ENCODE results near the gene EXOC3. TPM values are rescaled to one million over a fixed set of nuclear protein-coding genes. Genes with fewer than 3 reads are reported as not detected.

Gene EXOC3
- total RNA-seq, 4 donors from 2014 or later, result 39.1 to 54.6 (median 42.8) TPM

DNA sequence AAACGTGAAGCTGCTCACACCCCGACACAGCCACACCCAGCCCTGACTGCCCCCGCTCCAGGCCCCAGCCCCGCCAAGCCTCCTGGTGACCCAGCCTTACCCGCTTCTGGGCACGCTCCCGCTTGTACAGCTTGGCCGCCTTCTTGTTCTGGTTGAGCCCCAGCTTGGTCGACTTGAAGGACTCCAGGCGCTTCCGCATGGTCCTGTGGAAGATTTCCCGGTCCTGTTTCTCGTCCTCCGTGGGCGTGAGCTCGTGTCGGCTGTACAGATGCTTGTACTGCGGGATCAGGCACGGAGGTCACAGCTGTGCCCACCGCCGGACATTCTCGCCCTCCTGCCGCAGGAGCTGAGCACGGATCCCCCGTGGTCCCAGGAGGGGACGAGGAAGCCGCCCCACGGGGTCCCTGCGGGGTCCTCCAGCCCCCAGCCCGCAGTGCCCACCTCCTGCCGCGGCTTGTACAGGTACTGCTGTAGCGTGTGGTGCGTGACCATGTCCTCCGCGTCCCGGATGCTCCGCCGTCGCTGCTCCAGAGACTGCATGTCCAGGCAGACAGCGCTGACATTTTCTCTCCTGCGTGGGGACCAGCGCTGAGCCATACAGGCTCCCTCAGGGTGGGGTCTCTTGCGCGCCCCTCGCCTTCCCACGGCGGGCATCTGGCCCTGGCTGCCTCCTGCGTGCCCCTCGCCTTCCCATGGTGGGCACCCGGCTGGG is 33.3 kb downstream of the EXOC3 start:
- no peak for DNase-seq
- H3K27me3 ChIP-seq, result peaks cover 0 to 64% (median 8%) of the 10 kb centered on the region in 4 donors

DNA sequence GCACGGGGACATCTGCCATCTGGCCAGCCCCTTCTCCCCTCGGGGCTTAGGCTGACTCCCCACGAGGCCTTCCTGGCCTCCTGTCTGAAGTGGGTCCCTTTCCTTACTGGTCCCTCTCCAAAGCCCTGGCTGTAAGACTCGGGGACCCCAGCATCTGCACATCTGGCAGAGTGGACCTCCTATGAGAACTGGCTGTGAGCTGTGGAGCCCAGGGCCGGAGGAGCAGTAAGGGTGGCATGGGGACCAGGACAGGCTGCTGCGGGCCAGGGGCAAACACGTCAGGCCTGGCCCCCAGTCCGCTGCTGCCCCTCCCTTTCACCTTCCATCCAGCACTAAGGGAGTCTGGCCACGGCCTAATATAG is 33.8 kb downstream of the EXOC3 start:
- TF ChIP-seq POLR2A (IDR thresholded peaks at IDR 0.05), result no peak
- TF ChIP-seq, protein P1, sequence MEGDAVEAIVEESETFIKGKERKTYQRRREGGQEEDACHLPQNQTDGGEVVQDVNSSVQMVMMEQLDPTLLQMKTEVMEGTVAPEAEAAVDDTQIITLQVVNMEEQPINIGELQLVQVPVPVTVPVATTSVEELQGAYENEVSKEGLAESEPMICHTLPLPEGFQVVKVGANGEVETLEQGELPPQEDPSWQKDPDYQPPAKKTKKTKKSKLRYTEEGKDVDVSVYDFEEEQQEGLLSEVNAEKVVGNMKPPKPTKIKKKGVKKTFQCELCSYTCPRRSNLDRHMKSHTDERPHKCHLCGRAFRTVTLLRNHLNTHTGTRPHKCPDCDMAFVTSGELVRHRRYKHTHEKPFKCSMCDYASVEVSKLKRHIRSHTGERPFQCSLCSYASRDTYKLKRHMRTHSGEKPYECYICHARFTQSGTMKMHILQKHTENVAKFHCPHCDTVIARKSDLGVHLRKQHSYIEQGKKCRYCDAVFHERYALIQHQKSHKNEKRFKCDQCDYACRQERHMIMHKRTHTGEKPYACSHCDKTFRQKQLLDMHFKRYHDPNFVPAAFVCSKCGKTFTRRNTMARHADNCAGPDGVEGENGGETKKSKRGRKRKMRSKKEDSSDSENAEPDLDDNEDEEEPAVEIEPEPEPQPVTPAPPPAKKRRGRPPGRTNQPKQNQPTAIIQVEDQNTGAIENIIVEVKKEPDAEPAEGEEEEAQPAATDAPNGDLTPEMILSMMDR (IDR thresholded peaks at IDR 0.05), result no peak
- Histone ChIP-seq H3K4me1 (peaks cover 22 to 44% (median 24%) of the 10 kb centered on the region in 3 donors), H3K27ac (no peak overlapping the region), H3K9me3 (no peaks in the 10 kb centered on the region), H3K27me3 (peaks cover 0 to 68% (median 8%) of the 10 kb centered on the region in 4 donors), H3K36me3 (no peaks in the 10 kb centered on the region), H3K4me3 (peak overlapping the region in 1 of 4 donors; percentile 63)
- intact Hi-C loops (cut with DNase I), result no loop called here
- no peak for DNase-seq
- WGBS, 2 donors, result 50% methylated on average over 3 of the region's 9 CpGs; no CpG with 5 or more reads in 1 of the 2 donors

More for the DNA sequence above, 33.3 kb downstream of the EXOC3 start:
- no peaks in the 10 kb centered on the region for H3K9me3 ChIP-seq
- peaks cover 0 to 2% (median 0%) of the 10 kb centered on the region in 3 donors for H3K36me3 ChIP-seq
- TF ChIP-seq POLR2A (IDR thresholded peaks at IDR 0.05), result no peak
- TF ChIP-seq, protein P1 (IDR thresholded peaks at IDR 0.05), result no peak
- H3K4me3 ChIP-seq, result peak overlapping the region in 2 of 4 donors; percentile 63 to 98
- intact Hi-C loops (cut with DNase I), result no loop called here
- peaks cover 26 to 49% (median 30%) of the 10 kb centered on the region in 3 donors for H3K4me1 ChIP-seq
- WGBS, 2 donors, result 56 to 65% methylated on average over 20 to 25 of the region's 51 CpGs
- no peak overlapping the region for H3K27ac ChIP-seq

DNA sequence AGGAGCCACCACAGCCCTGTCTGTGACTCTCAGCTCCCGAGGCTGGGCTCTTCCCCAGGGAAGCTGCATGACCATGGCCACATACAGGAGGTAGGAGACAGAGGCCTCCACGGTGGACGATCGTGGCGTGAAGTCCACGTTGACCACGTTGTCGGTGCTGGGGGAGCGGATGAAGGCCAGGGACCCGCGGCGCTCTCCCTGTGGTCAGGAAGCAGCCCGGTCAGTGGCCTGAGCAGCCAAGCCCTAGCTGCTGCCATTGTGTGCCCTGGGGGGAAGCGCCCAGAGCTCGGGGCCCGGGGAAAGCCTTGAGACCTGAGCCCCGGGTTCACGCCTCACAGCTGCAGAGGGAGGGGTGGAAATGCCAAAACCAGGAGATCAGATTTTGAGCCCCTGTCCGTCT is 34.3 kb downstream of the EXOC3 start:
- DNase-seq, result no peak
- H3K4me3 ChIP-seq, result no peak overlapping the region
- H3K27ac ChIP-seq, result no peak overlapping the region
- H3K36me3 ChIP-seq, result no peaks in the 10 kb centered on the region
- TF ChIP-seq, protein P1 (IDR thresholded peaks at IDR 0.05), result no peak
- no peak for TF ChIP-seq POLR2A (IDR thresholded peaks at IDR 0.05)
- 40 to 80% methylated on average over 1 of the region's 19 CpGs for WGBS, 2 donors
- intact Hi-C loops (cut with DNase I), result no loop called here
- peaks cover 0 to 73% (median 8%) of the 10 kb centered on the region in 4 donors for H3K27me3 ChIP-seq
- peaks cover 18 to 40% (median 20%) of the 10 kb centered on the region in 3 donors for H3K4me1 ChIP-seq
- no peaks in the 10 kb centered on the region for H3K9me3 ChIP-seq

DNA sequence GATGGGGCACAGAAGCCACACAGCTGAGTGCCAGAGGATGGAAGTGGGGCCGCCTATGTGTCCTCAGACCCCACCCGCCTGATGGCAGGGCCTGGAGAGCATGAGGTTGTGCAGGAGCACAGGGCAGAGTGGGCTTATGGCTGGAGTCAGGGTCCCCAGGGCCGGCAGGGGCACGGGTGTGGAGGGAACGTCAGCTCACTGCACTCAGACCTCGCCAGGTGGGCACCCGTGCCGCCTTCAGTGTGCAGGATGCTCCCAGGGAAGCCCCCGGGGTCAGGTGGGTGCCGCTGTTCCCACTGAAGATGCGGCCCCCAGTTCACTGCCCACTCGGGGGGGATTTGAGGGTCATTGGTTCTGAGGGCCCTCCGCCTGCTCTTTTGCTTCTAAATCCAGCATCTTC is 34.9 kb downstream of the EXOC3 start:
- Histone ChIP-seq H3K36me3 (no peaks in the 10 kb centered on the region), H3K4me3 (no peak overlapping the region), H3K4me1 (peaks cover 14 to 35% (median 20%) of the 10 kb centered on the region in 3 donors), H3K27me3 (peaks cover 0 to 79% (median 8%) of the 10 kb centered on the region in 4 donors), H3K27ac (no peak overlapping the region), H3K9me3 (no peaks in the 10 kb centered on the region)
- TF ChIP-seq, protein P1 (IDR thresholded peaks at IDR 0.05), result no peak
- TF ChIP-seq POLR2A (IDR thresholded peaks at IDR 0.05), result no peak
- 53% methylated on average over 2 of the region's 13 CpGs; no CpG with 5 or more reads in 1 of the 2 donors for WGBS, 2 donors
- intact Hi-C loops (cut with DNase I), result no loop called here
- no peak for DNase-seq

DNA sequence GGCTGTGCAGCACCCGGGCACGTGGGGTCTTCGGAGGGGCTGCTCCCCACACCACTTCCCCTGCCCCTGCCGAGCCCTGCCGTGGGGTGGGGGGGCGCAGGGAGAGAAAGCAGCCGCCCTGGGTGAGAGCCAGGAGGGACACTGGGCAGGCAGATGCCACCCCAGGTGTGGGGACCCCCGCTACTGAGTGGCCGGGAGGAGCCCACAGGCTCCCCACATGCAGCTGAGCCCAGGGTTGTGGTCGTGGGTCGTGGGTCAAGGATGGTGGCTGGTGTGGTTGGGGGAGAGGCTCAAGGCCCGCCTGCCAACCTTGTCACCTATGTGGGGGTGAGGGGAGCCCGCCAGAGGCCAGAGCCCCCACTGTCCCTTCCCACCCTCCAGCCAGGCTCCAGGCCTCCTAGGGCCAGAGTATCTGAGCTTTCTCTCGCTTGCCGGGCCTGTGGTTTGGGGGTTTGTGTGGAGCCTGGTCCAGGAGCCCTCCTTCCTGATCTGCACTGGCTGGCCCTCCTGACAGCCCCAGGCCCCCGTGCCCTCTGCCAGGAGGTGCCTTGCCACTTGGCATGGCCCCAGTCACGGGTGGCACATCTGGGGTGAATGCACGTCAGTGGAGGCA is 35.5 kb downstream of the EXOC3 start:
- WGBS, 2 donors, result 60% methylated on average over 1 of the region's 18 CpGs; no CpG with 5 or more reads in 1 of the 2 donors
- no peak for DNase-seq
- Histone ChIP-seq H3K9me3 (no peaks in the 10 kb centered on the region), H3K4me1 (peaks cover 14 to 35% (median 20%) of the 10 kb centered on the region in 3 donors), H3K27ac (no peak overlapping the region), H3K36me3 (no peaks in the 10 kb centered on the region), H3K4me3 (no peak overlapping the region), H3K27me3 (peaks cover 0 to 85% (median 8%) of the 10 kb centered on the region in 4 donors)
- intact Hi-C loops (cut with DNase I), result no loop called here
- TF ChIP-seq, protein P1 (IDR thresholded peaks at IDR 0.05), result no peak
- TF ChIP-seq POLR2A (IDR thresholded peaks at IDR 0.05), result no peak
